Neuronal stem cell (in vitro differentiated cells): ENCODE measurements around the gene INTS1.

Source experiments
- DNase-seq: peaks from one replicate; pipeline ENCODE4 v3.0.0-alpha.2; 2013; ENCODE audit warnings: low spot score
- H2AFZ ChIP-seq: one replicate; pipeline ENCODE4 v1.6.1; 2013; ENCODE audit warnings: mild to moderate bottlenecking, low read length, inconsistent platforms
- H2AK5ac ChIP-seq: 2 replicates; pipeline ENCODE4 v1.6.1; 2013; ENCODE audit warnings: low read depth, mild to moderate bottlenecking, inconsistent platforms, low read length, moderate library complexity, mixed read lengths
- H2BK120ac ChIP-seq: 2 replicates; pipeline ENCODE4 v1.6.1; 2013; ENCODE audit warnings: low read depth, mild to moderate bottlenecking, inconsistent platforms, low read length, moderate library complexity, mixed read lengths
- H2BK12ac ChIP-seq: one replicate; pipeline ENCODE4 v1.6.1; 2013; ENCODE audit warnings: low read length, inconsistent platforms
- H2BK15ac ChIP-seq: 2 replicates; pipeline ENCODE4 v1.6.1; 2013; ENCODE audit warnings: mild to moderate bottlenecking, low read length, inconsistent platforms, mixed read lengths
- H2BK5ac ChIP-seq: one replicate; pipeline ENCODE4 v1.6.1; 2013; ENCODE audit warnings: inconsistent platforms, mild to moderate bottlenecking, low read length, moderate library complexity
- H3K14ac ChIP-seq: one replicate; pipeline ENCODE4 v1.6.1; 2013; ENCODE audit warnings: low read length, inconsistent platforms
- H3K18ac ChIP-seq: 2 replicates; pipeline ENCODE4 v1.6.1; 2013; ENCODE audit warnings: low read length, inconsistent platforms
- H3K23ac ChIP-seq: 2 replicates; pipeline ENCODE4 v1.6.1; 2013; ENCODE audit warnings: low read depth, mild to moderate bottlenecking, mixed read lengths, low read length, inconsistent platforms; ENCODE audit not compliant: poor library complexity
- H3K27ac ChIP-seq: replicated peaks from 3 replicates; pipeline ENCODE4 v1.5.1; 2013; ENCODE audit warnings: low read length, inconsistent platforms
- H3K27me3 ChIP-seq, 3 experiments: 2 replicates each; pipeline ENCODE4 v1.6.1; 2013; ENCODE audit warnings: low read length in 3 of 3, mild to moderate bottlenecking in 2 of 3, inconsistent platforms in 1 of 3, low read depth in 1 of 3, mixed read lengths in 1 of 3, moderate library complexity in 1 of 3; ENCODE audit not compliant: control insufficient read depth in 3 of 3, insufficient read depth in 3 of 3
- H3K36me3 ChIP-seq, 2 donors: replicated peaks in 1 of 2; 2 replicates each; pipeline ENCODE4 v1.6.1; 2013; ENCODE audit warnings: low read length in 2 of 2; ENCODE audit not compliant: control insufficient read depth in 2 of 2, insufficient read depth in 2 of 2
- H3K4ac ChIP-seq: 2 replicates; pipeline ENCODE4 v1.6.1; 2013; ENCODE audit warnings: inconsistent platforms, mild to moderate bottlenecking, low read length, moderate library complexity
- H3K4me1 ChIP-seq, 2 donors: 1 replicate in 1 of 2; 2 replicates in 1 of 2; pipeline ENCODE4 v1.6.1; 2013; ENCODE audit warnings: low read length in 2 of 2, low read depth in 1 of 2; ENCODE audit not compliant: control insufficient read depth in 2 of 2, insufficient read depth in 1 of 2
- H3K4me2 ChIP-seq: one replicate; pipeline ENCODE4 v1.6.1; 2013; ENCODE audit warnings: mild to moderate bottlenecking, low read length, inconsistent platforms; ENCODE audit not compliant: insufficient read depth, poor library complexity, severe bottlenecking
- H3K4me3 ChIP-seq, 2 donors: 2 replicates each; pipeline ENCODE4 v1.5.1; 2013; ENCODE audit warnings: low read length in 2 of 2, mild to moderate bottlenecking in 2 of 2, inconsistent platforms in 1 of 2, moderate library complexity in 1 of 2
- H3K79me1 ChIP-seq: one replicate; pipeline ENCODE4 v1.6.1; 2013; ENCODE audit warnings: low read depth, mild to moderate bottlenecking, inconsistent platforms, low read length, moderate library complexity
- H3K9ac ChIP-seq: one replicate; pipeline ENCODE4 v1.6.1; 2013; ENCODE audit warnings: mild to moderate bottlenecking, low read depth, low read length, inconsistent platforms; ENCODE audit not compliant: poor library complexity
- H3K9me3 ChIP-seq, 2 donors: replicated peaks in 1 of 2; 2 replicates each; pipeline versions ENCODE3 to v1.6.1; 2013; ENCODE audit warnings: low read length in 2 of 2, mild to moderate bottlenecking in 2 of 2, inconsistent platforms in 1 of 2, low read depth in 1 of 2, mixed read lengths in 1 of 2, moderate library complexity in 1 of 2; ENCODE audit not compliant: control insufficient read depth in 2 of 2, insufficient read depth in 1 of 2
- H4K8ac ChIP-seq: one replicate; pipeline ENCODE4 v1.6.1; 2013; ENCODE audit warnings: low read depth, mild to moderate bottlenecking, inconsistent platforms, low read length, moderate library complexity
- H4K91ac ChIP-seq: one replicate; pipeline ENCODE4 v1.6.1; 2013; ENCODE audit warnings: low read length, low read depth, mild to moderate bottlenecking, inconsistent platforms; ENCODE audit not compliant: poor library complexity
- WGBS, 2 donors: extraction: QIAGEN DNeasy Blood & Tissue Kit; methylation state at CpG; one replicate each; pipeline ENCODE4 v1.1.7; 2013; ENCODE audit warnings: missing lambda C conversion rate in 2 of 2, mixed read lengths in 1 of 2; ENCODE audit not compliant: insufficient read length in 2 of 2, insufficient replicate concordance in 1 of 2; ENCODE audit errors: extremely low coverage in 2 of 2; 5-methylcytosine and 5-hydroxymethylcytosine counted together

Gene INTS1

DNA sequence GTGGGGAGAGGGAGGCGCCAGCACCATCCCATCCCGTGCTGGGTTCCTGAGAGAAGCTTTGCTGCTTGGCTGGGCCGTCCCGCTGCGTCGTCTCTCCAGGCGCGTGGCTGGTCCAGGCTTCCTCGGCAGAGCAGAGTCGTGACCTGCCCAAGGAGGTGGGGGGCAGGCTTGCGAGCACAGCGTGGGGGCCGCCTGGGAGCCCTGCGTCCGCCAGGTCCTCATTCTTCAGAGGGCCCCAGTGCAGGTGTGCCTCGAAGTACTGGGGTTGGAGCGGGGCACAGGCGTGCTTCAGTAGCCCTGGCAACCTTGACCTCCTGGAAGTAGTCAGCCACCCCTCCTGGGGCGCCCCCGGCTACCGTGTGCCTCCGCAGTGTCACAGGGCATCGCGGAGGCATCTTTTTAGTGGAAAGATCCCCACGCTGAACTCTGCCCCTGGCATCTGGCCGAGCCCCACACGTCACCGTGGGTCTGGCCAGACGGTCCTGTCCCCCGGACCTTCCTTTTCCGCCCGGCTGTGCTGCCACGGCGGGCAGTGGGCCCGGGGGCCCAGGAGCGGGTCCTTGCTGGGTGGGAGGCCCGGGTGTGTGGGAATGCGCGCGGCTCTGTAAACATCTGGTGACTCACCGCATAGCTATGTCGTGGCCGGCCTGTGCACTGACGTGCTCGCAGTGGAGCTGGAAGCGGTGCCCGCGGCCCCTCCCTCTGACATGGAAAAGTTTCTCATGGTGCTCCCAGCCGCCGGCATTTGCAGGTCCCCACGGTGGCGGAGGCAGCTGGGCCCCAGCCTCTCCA is 32.8 kb upstream of the INTS1 start:
- Histone ChIP-seq H3K4me2 (peak overlapping the region; percentile 62), H2BK5ac (peak overlapping the region; percentile 89), H4K8ac (peak overlapping the region; percentile 17), H3K14ac (peak overlapping the region; percentile 25), H3K9me3 (no peaks in the 10 kb centered on the region), H3K27ac (peak overlapping the region; percentile 93), H2BK120ac (peak overlapping the region; percentile 99), H3K4me1 (peaks cover 40 to 57% of the 10 kb centered on the region in 2 donors), H3K9ac (peak overlapping the region; percentile 77), H3K18ac (peak overlapping the region; percentile 98), H3K4me3 (peak overlapping the region in 1 of 2 donors; percentile 9), H3K4ac (peak overlapping the region; percentile 97), H3K79me1 (peaks cover 20% of the 10 kb centered on the region), H3K27me3 (peaks cover 0 to 11% (median 2%) of the 10 kb centered on the region in 3 experiments), H4K91ac (peak overlapping the region; percentile 38), H2AK5ac (peak overlapping the region; percentile 99), H3K23ac (peak overlapping the region; percentile 93), H3K36me3 (peaks cover 0 to 6% of the 10 kb centered on the region in 2 donors), H2BK15ac (peak overlapping the region; percentile 91), H2AFZ (peak overlapping the region; percentile 52), H2BK12ac (peak overlapping the region; percentile 97)
- WGBS, 2 donors = no CpG with 5 or more reads among the region's 52 CpGs
- peak; percentile 77 for DNase-seq

DNA sequence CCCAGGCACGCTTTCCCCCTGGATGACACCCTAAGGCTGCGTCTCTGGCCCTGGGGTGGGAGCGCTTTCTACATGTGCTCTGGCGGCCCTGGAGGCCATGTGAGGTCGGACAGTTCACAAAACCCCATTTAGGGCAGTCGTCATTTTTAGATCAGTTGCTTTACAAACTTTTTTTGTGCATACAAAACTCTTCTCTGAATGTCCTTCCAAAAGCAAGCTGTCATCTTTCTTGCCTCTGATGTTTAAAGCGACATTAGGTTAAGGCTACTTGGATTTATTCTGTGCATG is 32.2 kb upstream of the INTS1 start:
- peaks cover 0 to 15% (median 7%) of the 10 kb centered on the region in 3 experiments for H3K27me3 ChIP-seq
- peaks cover 44 to 62% of the 10 kb centered on the region in 2 donors for H3K4me1 ChIP-seq
- H3K79me1 ChIP-seq = peaks cover 18% of the 10 kb centered on the region
- H3K4ac ChIP-seq = peak overlapping the region; percentile 68
- no peaks in the 10 kb centered on the region for H3K9me3 ChIP-seq
- peaks cover 0 to 6% of the 10 kb centered on the region in 2 donors for H3K36me3 ChIP-seq
- no peak overlapping the region for H2BK120ac ChIP-seq
- peak overlapping the region; percentile 89 for H2BK5ac ChIP-seq
- peak overlapping the region; percentile 94 for H2AK5ac ChIP-seq
- no peak for DNase-seq
- H3K23ac ChIP-seq = no peak overlapping the region
- peak overlapping the region; percentile 94 for H3K14ac ChIP-seq
- no peak overlapping the region for H2AFZ ChIP-seq
- no CpG with 5 or more reads among the region's 7 CpGs for WGBS, 2 donors
- peak overlapping the region; percentile 64 for H3K9ac ChIP-seq
- H3K4me3 ChIP-seq = no peak overlapping the region
- peak overlapping the region; percentile 91 for H2BK15ac ChIP-seq
- no peak overlapping the region for H4K8ac ChIP-seq
- no peak overlapping the region for H4K91ac ChIP-seq
- H3K4me2 ChIP-seq = peak overlapping the region; percentile 62
- H3K27ac ChIP-seq = peak overlapping the region; percentile 81
- H2BK12ac ChIP-seq = peak overlapping the region; percentile 94
- peak overlapping the region; percentile 92 for H3K18ac ChIP-seq

DNA sequence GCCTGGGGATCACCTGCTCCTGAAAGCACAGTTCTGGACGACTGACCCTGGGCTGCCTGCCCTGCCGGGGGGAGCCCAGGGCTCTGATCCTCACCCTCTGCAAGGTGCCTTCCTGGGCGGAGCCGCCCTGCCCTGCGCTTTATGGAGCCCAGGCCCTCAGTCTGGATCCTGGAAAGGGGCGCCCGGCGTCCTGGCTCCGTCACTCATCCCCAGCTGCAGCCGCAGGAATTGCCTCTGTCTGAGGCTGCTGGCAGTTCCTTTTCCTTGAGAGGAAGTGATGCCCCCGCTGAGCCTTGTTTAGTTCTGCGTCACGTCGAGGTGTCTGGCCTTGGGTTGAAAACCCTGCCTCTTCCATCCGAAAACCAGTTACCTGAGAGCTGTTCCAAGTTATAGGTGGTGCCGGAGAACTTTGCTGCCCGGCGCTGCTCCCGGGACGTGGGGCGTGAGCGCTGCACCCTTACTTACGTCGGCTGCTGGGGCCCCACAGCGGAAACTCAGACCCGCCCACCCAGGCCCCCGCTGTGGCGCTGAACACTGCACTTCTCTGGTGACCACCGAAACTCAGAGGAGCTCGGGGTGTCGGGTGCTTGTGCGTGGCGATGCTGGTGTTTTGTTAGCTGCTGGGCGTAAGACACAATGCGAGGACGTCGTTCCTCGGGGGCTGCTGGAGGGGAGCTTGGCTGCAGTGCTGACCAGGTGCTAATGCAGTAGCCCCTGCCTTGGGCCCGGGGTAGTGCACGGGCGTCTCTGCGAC is 31.7 kb upstream of the INTS1 start:
- Histone ChIP-seq H3K79me1 (peaks cover 16% of the 10 kb centered on the region), H2BK15ac (peak overlapping the region; percentile 91), H3K18ac (peak overlapping the region; percentile 94), H3K9ac (no peak overlapping the region), H3K4me2 (no peak overlapping the region), H2BK120ac (no peak overlapping the region), H3K4me1 (peaks cover 45 to 65% of the 10 kb centered on the region in 2 donors), H2AFZ (no peak overlapping the region), H2AK5ac (peak overlapping the region; percentile 94), H3K4ac (peak overlapping the region; percentile 68), H3K27ac (no peak overlapping the region), H3K9me3 (no peaks in the 10 kb centered on the region), H3K4me3 (no peak overlapping the region), H2BK12ac (peak overlapping the region; percentile 73), H3K14ac (peak overlapping the region; percentile 94), H2BK5ac (peak overlapping the region; percentile 89), H4K8ac (no peak overlapping the region), H3K36me3 (peaks cover 0 to 6% of the 10 kb centered on the region in 2 donors), H3K27me3 (peaks cover 0 to 15% (median 9%) of the 10 kb centered on the region in 3 experiments), H3K23ac (no peak overlapping the region), H4K91ac (no peak overlapping the region)
- no peak for DNase-seq
- WGBS, 2 donors = no CpG with 5 or more reads among the region's 42 CpGs

DNA sequence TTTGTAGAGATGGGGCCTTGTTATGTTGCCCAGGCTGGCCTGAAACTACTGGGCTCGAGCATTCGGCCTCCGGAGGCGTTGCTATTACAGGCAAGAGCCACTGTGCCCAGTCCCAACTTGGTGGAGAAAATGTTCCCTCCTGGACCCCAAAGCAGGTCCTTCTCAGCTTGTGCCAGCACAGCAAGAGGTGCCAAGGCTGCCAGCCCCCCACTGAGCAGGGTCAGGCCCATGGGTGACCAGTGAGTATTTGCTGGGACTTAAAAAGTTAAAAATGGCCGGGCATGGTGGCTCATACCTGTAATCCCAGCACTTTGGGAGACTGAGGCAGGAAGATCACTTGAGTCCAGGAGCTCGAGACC is 30.9 kb upstream of the INTS1 start:
- Histone ChIP-seq H2BK12ac (no peak overlapping the region), H3K27ac (no peak overlapping the region), H3K14ac (no peak overlapping the region), H2AFZ (no peak overlapping the region), H2BK120ac (no peak overlapping the region), H4K91ac (no peak overlapping the region), H3K18ac (no peak overlapping the region), H3K4ac (no peak overlapping the region), H3K23ac (no peak overlapping the region), H3K79me1 (peaks cover 16% of the 10 kb centered on the region), H2AK5ac (no peak overlapping the region), H3K36me3 (peaks cover 0 to 4% of the 10 kb centered on the region in 2 donors), H3K4me1 (peaks cover 45 to 65% of the 10 kb centered on the region in 2 donors), H3K4me3 (no peak overlapping the region), H3K4me2 (no peak overlapping the region), H3K9me3 (no peaks in the 10 kb centered on the region), H3K9ac (no peak overlapping the region), H2BK5ac (no peak overlapping the region), H2BK15ac (no peak overlapping the region), H4K8ac (no peak overlapping the region), H3K27me3 (peaks cover 0 to 15% (median 9%) of the 10 kb centered on the region in 3 experiments)
- no peak for DNase-seq
- no CpG with 5 or more reads among the region's 6 CpGs for WGBS, 2 donors
